Body of pancreas (tissue), 4 donors: ENCODE results near the gene GRIK4. TPM values are rescaled to one million over a fixed set of nuclear protein-coding genes. Genes with fewer than 3 reads are reported as not detected.

Source experiments
- ATAC-seq: fragments of 150-250 bp; one replicate; pipeline ENCODE4 v1.9.1; 2016
- DNase-seq, 4 donors: peaks; one replicate each; pipeline ENCODE4 v3.0.0-alpha.2; 2019
- H3K27ac ChIP-seq, 4 donors: fragments of 200-600 bp; sonication (generic); 1 replicate in 3 of 4; 2 replicates in 1 of 4; pipeline versions ENCODE4 v1.5.1 to v1.6.1; 2016 to 2019; ENCODE audit warnings: mild to moderate bottlenecking in 1 of 4, mixed read lengths in 1 of 4, moderate library complexity in 1 of 4
- H3K27me3 ChIP-seq, 2 donors: fragments of 200-600 bp; sonication (generic); one replicate each; pipeline ENCODE4 v1.6.0; 2016; ENCODE audit warnings: mild to moderate bottlenecking in 1 of 2
- H3K36me3 ChIP-seq, 2 donors: fragments of 200-600 bp; sonication (generic); replicated peaks in 1 of 2; 2 replicates each; pipeline ENCODE4 v1.5.1; 2016; ENCODE audit warnings: low read depth in 2 of 2; ENCODE audit not compliant: insufficient read depth in 1 of 2
- H3K4me1 ChIP-seq: fragments of 200-600 bp; sonication (generic); one replicate; pipeline ENCODE4 v1.6.0; 2016
- H3K4me3 ChIP-seq, 2 donors: fragments of 200-600 bp; sonication (generic); 1 replicate in 1 of 2; 2 replicates in 1 of 2; pipeline ENCODE4 v1.5.1; 2016 to 2019
- H3K9me3 ChIP-seq, 3 donors: fragments of 200-600 bp; sonication (generic); 1 replicate in 2 of 3; 2 replicates in 1 of 3; pipeline ENCODE4 v1.5.1; 2016
- CTCF ChIP-seq, 7 experiments: fragments of 450-650 bp in 4 of 7; fragments of 200-600 bp in 3 of 7; sonication (generic) in 3 of 7; IDR thresholded peaks; one replicate each; pipeline ENCODE4 v1.5.1; 2016 to 2019; ENCODE audit warnings: antibody characterized with exemption in 7 of 7
- POLR2A ChIP-seq, 3 donors: fragments of 450-650 bp; IDR thresholded peaks; one replicate each; pipeline ENCODE4 v1.6.1; 2016; ENCODE audit warnings: antibody characterized with exemption in 3 of 3, mild to moderate bottlenecking in 2 of 3
- WGBS, 2 donors: methylation state at CpG; one replicate each; pipeline ENCODE4 v1.1.5; 2017; 5-methylcytosine and 5-hydroxymethylcytosine counted together
- intact Hi-C: fragments of 100-400 bp; cut with DNase I; formaldehyde crosslinking; loops from one replicate; pipeline ENCODE4 v1.15.1; 2023
- total RNA-seq, 2 donors: library from RNA; depleted of rRNA; stranded (reverse); fragments of >200 nt; gene quantifications; one replicate each; pipeline ENCODE4 v1.1.0, GENCODE V29; 2016

Gene GRIK4
- total RNA-seq, 2 donors from 2014 or later, result not detected

- TF ChIP-seq CTCF (IDR thresholded peaks at IDR 0.05) (no peak), POLR2A (IDR thresholded peaks at IDR 0.05) (no peak)
- no peaks in the 10 kb centered on the region for H3K9me3 ChIP-seq
- H3K36me3 ChIP-seq, result no peaks in the 10 kb centered on the region
- 82 to 85% methylated on average over 5 to 12 of the region's 12 CpGs for WGBS, 2 donors
- no peaks in the 10 kb centered on the region for H3K4me1 ChIP-seq
- H3K27ac ChIP-seq, result no peak overlapping the region
- DNase-seq, result no peak
- ATAC-seq, result no peak
- intact Hi-C loops, result no loop called here
- no peaks in the 10 kb centered on the region for H3K27me3 ChIP-seq
- no peak overlapping the region for H3K4me3 ChIP-seq
These were observed 136.1 kb downstream of the GRIK4 start for GRCh38 chr11:120647681-120648080.

- ATAC-seq (no peak), DNase-seq (no peak)
- TF ChIP-seq CTCF (IDR thresholded peaks at IDR 0.05), result no peak
- no peak overlapping the region for H3K27ac ChIP-seq
- no peaks in the 10 kb centered on the region for H3K36me3 ChIP-seq
- no peaks in the 10 kb centered on the region for H3K9me3 ChIP-seq
- no peaks in the 10 kb centered on the region for H3K27me3 ChIP-seq
- 63 to 73% methylated on average over 5 to 6 of the region's 6 CpGs for WGBS, 2 donors
- no peaks in the 10 kb centered on the region for H3K4me1 ChIP-seq
- intact Hi-C loops, result no loop called here
- no peak overlapping the region for H3K4me3 ChIP-seq
These were observed 137.2 kb downstream of the GRIK4 start for GRCh38 chr11:120648771-120649170.

- intact Hi-C loops, result no loop called here
- ATAC-seq (no peak), DNase-seq (no peak)
- Histone ChIP-seq H3K4me3 (no peak overlapping the region), H3K27ac (no peak overlapping the region), H3K36me3 (no peaks in the 10 kb centered on the region), H3K4me1 (no peaks in the 10 kb centered on the region), H3K27me3 (no peaks in the 10 kb centered on the region), H3K9me3 (no peaks in the 10 kb centered on the region)
- TF ChIP-seq CTCF (IDR thresholded peaks at IDR 0.05) (no peak), POLR2A (IDR thresholded peaks at IDR 0.05) (no peak)
- 33 to 56% methylated on average over 4 to 5 of the region's 5 CpGs for WGBS, 2 donors
These were observed 137.8 kb downstream of the GRIK4 start for GRCh38 chr11:120649316-120649715.

- Histone ChIP-seq H3K27me3 (no peaks in the 10 kb centered on the region), H3K9me3 (no peaks in the 10 kb centered on the region), H3K36me3 (no peaks in the 10 kb centered on the region), H3K27ac (no peak overlapping the region), H3K4me3 (no peak overlapping the region), H3K4me1 (no peaks in the 10 kb centered on the region)
- TF ChIP-seq CTCF (IDR thresholded peaks at IDR 0.05), result no peak
- TF ChIP-seq POLR2A (IDR thresholded peaks at IDR 0.05), result no peak
- ATAC-seq (no peak), DNase-seq (no peak)
- 34 to 50% methylated on average over 2 to 3 of the region's 3 CpGs for WGBS, 2 donors
- intact Hi-C loops, result no loop called here
These were observed 139.8 kb downstream of the GRIK4 start for GRCh38 chr11:120651396-120651795.

GRCh38 chr11:120651836-120652235, 140.3 kb downstream of the GRIK4 start:
- Histone ChIP-seq H3K36me3 (no peaks in the 10 kb centered on the region), H3K4me1 (no peaks in the 10 kb centered on the region), H3K4me3 (no peak overlapping the region), H3K9me3 (no peaks in the 10 kb centered on the region), H3K27ac (no peak overlapping the region), H3K27me3 (no peaks in the 10 kb centered on the region)
- no peak for TF ChIP-seq CTCF (IDR thresholded peaks at IDR 0.05)
- no peak for TF ChIP-seq POLR2A (IDR thresholded peaks at IDR 0.05)
- ATAC-seq (no peak), DNase-seq (no peak)
- WGBS, 2 donors, result 63 to 73% methylated on average over 6 of the region's 6 CpGs
- intact Hi-C loops, result no loop called here
